ENCODE results near the gene ZNF511. TPM values are rescaled to one million over a fixed set of nuclear protein-coding genes. Genes with fewer than 3 reads are reported as not detected.
"Not testable (repeated sequence)": the region's sequence is repeated elsewhere in the genome, so short reads cannot be mapped to it uniquely, and the experiment has no call there.

ZNF511 gene, protein sequence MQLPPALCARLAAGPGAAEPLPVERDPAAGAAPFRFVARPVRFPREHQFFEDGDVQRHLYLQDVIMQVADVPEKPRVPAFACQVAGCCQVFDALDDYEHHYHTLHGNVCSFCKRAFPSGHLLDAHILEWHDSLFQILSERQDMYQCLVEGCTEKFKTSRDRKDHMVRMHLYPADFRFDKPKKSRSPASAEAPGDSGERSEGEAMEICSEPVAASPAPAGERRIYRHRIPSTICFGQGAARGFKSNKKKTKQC
- total RNA-seq: 10 to 100 TPM; 38.0 to 38.3 TPM
- polyA plus RNA-seq: 10 to 100 TPM; 75.9 to 80.4 (median 79.2) TPM
- 13.0 to 17.7 (median 15.2) reads per million in 6 experiments for total RNA-seq

DNA sequence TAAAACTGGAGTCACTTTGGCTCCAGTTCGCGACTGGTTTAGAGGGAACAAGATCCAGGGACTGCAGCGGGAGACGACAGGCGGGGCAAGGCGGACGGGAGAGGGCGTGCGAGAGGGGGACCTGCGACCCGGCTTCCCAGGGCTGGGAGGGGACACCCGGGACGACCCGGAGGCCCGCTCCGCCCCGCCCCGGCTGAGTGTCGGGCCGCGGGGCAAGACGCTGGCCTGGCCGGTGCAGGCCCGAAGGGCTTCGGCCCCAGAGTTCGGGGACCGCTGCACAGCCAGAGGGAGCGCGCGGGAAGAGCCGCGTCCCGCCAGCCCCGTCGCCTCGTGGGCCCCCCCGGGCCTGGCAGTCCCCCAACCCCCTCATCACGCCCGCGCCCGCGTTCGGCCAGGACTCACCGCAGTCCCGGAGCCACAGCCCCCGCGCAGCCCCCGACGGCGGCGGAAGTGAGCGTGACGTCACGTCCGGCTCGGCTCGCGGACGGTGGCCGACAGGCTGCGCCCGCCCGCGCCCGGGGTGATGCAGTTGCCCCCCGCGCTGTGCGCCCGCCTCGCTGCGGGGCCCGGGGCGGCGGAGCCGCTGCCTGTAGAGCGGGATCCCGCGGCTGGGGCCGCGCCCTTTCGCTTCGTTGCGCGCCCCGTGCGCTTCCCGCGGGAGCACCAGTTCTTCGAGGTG, at the start of gene ZNF511, which contains the start of gene TUBGCP2:
TSS of gene ZNF511 (plus strand) at position 494 of the 679 bp plus-strand sequence. CDS start at position 524, 30 bp downstream.
TSS of gene TUBGCP2 (minus strand) at position 452 of the 679 bp plus-strand sequence. CDS start 5,931 bp downstream, outside the sequence.
- peaks cover 0 to 5% (median 0%) of the 10 kb centered on the region in 9 donors for H3K9me3 Mint-ChIP-seq
- POLR2A ChIA-PET: interaction anchor here (0.6 to 2.0 kb wide), 4 partner anchors 21 to 1067 kb away, joined by 3 to 8 read pairs (median 4); no protein-coding TSS in a partner anchor
- DNase-seq (peak; percentile 81 to 99 (median 92)), ATAC-seq (peak; percentile 67 to 68)
- peak within 1 kb of the TSS; percentile 94 to 99 (median 98) for H3K4me3 Mint-ChIP-seq
- H3K36me3 Mint-ChIP-seq: peaks cover 0 to 41% (median 7%) of the 10 kb centered on the region in 3 donors
- H3K27me3 Mint-ChIP-seq: peaks cover 0 to 5% (median 0%) of the 10 kb centered on the region in 5 donors
- peak within 1 kb of the TSS; percentile 94 to 100 (median 100) for H3K27ac Mint-ChIP-seq
- peaks cover 15 to 46% (median 39%) of the 10 kb centered on the region in 4 donors for H3K4me1 Mint-ChIP-seq

DNA sequence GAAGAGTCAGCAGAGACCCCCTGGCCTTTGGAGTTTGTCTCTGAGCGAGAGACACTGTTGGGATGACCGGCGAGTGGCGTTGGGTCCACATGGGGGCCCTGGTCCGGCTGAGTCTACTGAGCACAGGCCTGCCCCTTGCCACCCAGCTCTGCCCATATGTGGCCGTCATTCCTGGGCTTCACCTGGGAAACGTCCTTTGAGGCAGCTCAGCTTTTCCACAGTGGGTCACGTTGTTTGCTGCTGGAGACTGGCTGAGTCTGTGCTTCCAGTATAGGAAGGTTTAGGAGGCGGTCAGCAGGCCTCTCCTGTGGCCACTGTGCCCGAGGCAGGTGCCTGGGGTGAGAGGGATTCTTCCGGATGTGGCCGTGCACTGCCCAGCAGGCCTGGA, 49.1 kb upstream of the ZNF511 start:
- POLR2A ChIA-PET: interaction anchor here (0.7 to 1.7 kb wide), 4 partner anchors 9 to 48 kb away, joined by 3 to 6 read pairs (median 3); no protein-coding TSS in a partner anchor
- Mint-ChIP-seq H3K4me3 (peak overlapping the region; percentile 16 to 92 (median 76)), H3K9me3 (no peaks in the 10 kb centered on the region), H3K36me3 (no peaks in the 10 kb centered on the region), H3K27me3 (peaks cover 0 to 1% (median 0%) of the 10 kb centered on the region in 5 donors), H3K4me1 (peaks cover 15 to 67% (median 57%) of the 10 kb centered on the region in 4 donors), H3K27ac (peak overlapping the region; percentile 74 to 99 (median 96))
- no peak for DNase-seq
- no peak for ATAC-seq

- H3K4me3 Mint-ChIP-seq: peak overlapping the region; percentile 45 to 87 (median 76)
- POLR2A ChIA-PET: no interaction called here
- H3K27ac Mint-ChIP-seq: peak overlapping the region; percentile 57 to 99 (median 93)
- peaks cover 17 to 76% (median 67%) of the 10 kb centered on the region in 4 donors for H3K4me1 Mint-ChIP-seq
- ATAC-seq (peak; percentile 73 to 76), DNase-seq (peak; percentile 55 to 89 (median 74))
- H3K27me3 Mint-ChIP-seq: no peaks in the 10 kb centered on the region
- H3K36me3 Mint-ChIP-seq: no peaks in the 10 kb centered on the region
- H3K9me3 Mint-ChIP-seq: no peaks in the 10 kb centered on the region
These were observed 47.6 kb upstream of the ZNF511 start for GRCh38 chr10:133260895-133261725.

DNA sequence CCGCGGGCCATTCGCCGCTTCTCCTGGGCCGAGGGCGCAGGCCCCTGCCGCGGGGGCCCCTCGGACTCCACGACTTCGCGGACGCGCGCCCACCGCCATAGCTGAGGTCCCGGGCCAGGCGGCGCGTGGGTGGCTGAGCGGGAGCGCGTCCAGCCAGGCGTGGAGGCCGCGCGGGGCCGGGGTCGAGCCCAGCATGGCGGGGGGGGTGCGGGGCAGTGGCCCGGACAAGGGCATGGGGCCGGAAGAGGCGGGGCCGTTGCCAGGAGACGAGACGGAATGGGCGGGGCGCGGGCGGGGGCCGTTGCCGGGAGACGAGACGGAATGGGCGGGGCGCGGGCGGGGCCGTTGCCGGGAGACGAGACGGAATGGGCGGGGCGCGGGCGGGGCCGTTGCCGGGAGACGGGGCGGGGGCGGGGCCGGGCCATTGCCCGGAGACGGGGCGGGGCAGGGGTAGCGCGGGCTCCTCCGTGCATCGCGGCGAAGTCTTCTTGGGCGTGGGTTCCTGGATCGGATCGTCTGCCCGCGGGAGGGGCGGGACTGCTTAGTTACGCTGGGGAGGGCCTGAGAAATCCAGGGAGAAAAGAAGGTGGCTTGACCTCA, 46.9 kb upstream of the ZNF511 start:
- peaks cover 17 to 74% (median 67%) of the 10 kb centered on the region in 4 donors for H3K4me1 Mint-ChIP-seq
- peak overlapping the region; percentile 71 to 87 (median 77) for H3K4me3 Mint-ChIP-seq
- no peaks in the 10 kb centered on the region for H3K36me3 Mint-ChIP-seq
- no peaks in the 10 kb centered on the region for H3K9me3 Mint-ChIP-seq
- ATAC-seq (peak; percentile 38 to 45), DNase-seq (peak; percentile 62 to 92 (median 75))
- POLR2A ChIA-PET: interaction anchor here (4.0 kb wide), 1 partner anchor 13 kb away, joined by 39 read pairs; the partner anchor contains the start of gene ADAM8
- H3K27ac Mint-ChIP-seq: peak overlapping the region in 9 of 10 donors; percentile 74 to 95 (median 86)
- no peaks in the 10 kb centered on the region for H3K27me3 Mint-ChIP-seq

- no peak for DNase-seq
- Mint-ChIP-seq H3K27me3 (no peaks in the 10 kb centered on the region), H3K9me3 (no peaks in the 10 kb centered on the region), H3K4me1 (peaks cover 17 to 66% (median 60%) of the 10 kb centered on the region in 4 donors), H3K27ac (peak overlapping the region in 7 of 10 donors; percentile 20 to 95 (median 81)), H3K36me3 (no peaks in the 10 kb centered on the region), H3K4me3 (peak overlapping the region in 9 of 10 donors; percentile 23 to 87 (median 73))
- ATAC-seq: no peak
- POLR2A ChIA-PET: interaction anchor here (0.6 to 4.0 kb wide), 2 partner anchors 12 to 34 kb away, joined by 3 to 39 read pairs; partner anchors contain the start of gene ADAM8
These were observed 46.0 kb upstream of the ZNF511 start for GRCh38 chr10:133262696-133263095.

DNA sequence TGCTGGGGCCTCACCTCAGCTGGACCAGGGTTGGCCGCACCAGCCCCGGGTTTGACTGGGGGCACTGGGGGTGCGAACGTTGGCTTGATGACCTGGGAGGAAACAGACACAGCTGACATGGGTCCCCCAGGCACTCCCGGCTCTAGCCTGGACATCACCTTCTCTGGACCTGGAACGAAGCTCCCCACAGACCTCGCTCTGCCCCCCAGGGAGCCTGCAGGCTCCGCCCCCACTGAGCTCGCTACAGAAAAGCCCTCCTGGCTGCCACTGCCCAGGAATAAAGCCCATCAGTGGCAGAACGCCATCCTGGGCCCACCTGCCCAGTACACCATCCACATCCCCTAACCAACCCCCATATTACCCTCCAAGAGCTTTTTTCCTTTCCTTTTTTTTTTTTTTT, 45.0 kb upstream of the ZNF511 start:
- no peak for DNase-seq

GRCh38 chr10:133264461-133264860, 44.3 kb upstream of the ZNF511 start:
- H3K4me1 Mint-ChIP-seq: peaks cover 12 to 52% (median 46%) of the 10 kb centered on the region in 4 donors
- H3K27me3 Mint-ChIP-seq: no peaks in the 10 kb centered on the region
- ATAC-seq: peak; percentile 18 to 39
- peak overlapping the region in 9 of 10 donors; percentile 43 to 88 (median 69) for H3K27ac Mint-ChIP-seq
- H3K9me3 Mint-ChIP-seq: no peaks in the 10 kb centered on the region
- peak overlapping the region; percentile 22 to 81 (median 67) for H3K4me3 Mint-ChIP-seq
- POLR2A ChIA-PET: interaction anchor here (1.5 to 4.0 kb wide), 3 partner anchors 9 to 14 kb away, joined by 3 to 39 read pairs (median 8); partner anchors contain the start of gene ADAM8
- H3K36me3 Mint-ChIP-seq: no peaks in the 10 kb centered on the region
- peak in 5 of 10 donors; percentile 30 to 77 (median 50) for DNase-seq

More for the DNA sequence above, 45.0 kb upstream of the ZNF511 start:
- H3K4me1 Mint-ChIP-seq: peaks cover 17 to 59% (median 53%) of the 10 kb centered on the region in 4 donors
- no peak for ATAC-seq
- H3K27me3 Mint-ChIP-seq: no peaks in the 10 kb centered on the region
- POLR2A ChIA-PET: interaction anchor here (0.7 to 4.0 kb wide), 6 partner anchors 8 to 126 kb away, joined by 3 to 39 read pairs (median 4); partner anchors contain the start of gene ADAM8
- peak overlapping the region in 7 of 10 donors; percentile 18 to 81 (median 69) for H3K4me3 Mint-ChIP-seq
- no peaks in the 10 kb centered on the region for H3K9me3 Mint-ChIP-seq
- peak overlapping the region in 8 of 10 donors; percentile 20 to 86 (median 66) for H3K27ac Mint-ChIP-seq
- no peaks in the 10 kb centered on the region for H3K36me3 Mint-ChIP-seq

DNA sequence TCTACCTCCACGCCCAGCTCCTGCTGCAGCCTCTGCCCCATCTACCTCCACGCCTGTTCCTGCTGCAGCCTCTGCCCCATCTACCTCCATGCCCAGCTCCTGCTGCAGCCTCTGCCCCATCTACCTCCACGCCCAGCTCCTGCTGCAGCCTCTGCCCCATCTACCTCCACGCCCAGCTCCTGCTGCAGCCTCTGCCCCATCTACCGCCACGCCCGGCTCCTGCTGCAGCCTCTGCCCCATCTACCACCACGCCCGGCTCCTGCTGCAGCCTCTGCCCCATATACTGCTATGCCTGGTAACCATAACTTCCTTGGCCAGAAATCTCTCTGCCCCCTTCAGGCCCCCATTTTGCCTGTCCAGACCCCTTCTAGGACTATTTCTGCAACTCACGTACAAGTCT, 43.7 kb upstream of the ZNF511 start:
- not testable (repeated sequence) for ATAC-seq, H3K9me3 Mint-ChIP-seq, H3K27me3 Mint-ChIP-seq, DNase-seq, H3K36me3 Mint-ChIP-seq
- POLR2A ChIA-PET: interaction anchor here (1.5 to 4.0 kb wide), 2 partner anchors 10 to 13 kb away, joined by 8 to 39 read pairs; partner anchors contain the start of gene ADAM8
- peaks cover 9 to 47% (median 40%) of the 10 kb centered on the region in 4 donors for H3K4me1 Mint-ChIP-seq
- peak overlapping the region in 4 of 10 donors; percentile 18 to 70 (median 36) for H3K27ac Mint-ChIP-seq
- peak overlapping the region in 5 of 10 donors; percentile 31 to 81 (median 52) for H3K4me3 Mint-ChIP-seq

- Mint-ChIP-seq H3K4me1 (peaks cover 9 to 35% (median 28%) of the 10 kb centered on the region in 4 donors), H3K27me3 (no peaks in the 10 kb centered on the region), H3K36me3 (peaks cover 0 to 3% (median 0%) of the 10 kb centered on the region in 3 donors), H3K9me3 (no peaks in the 10 kb centered on the region), H3K27ac (no peak overlapping the region), H3K4me3 (no peak overlapping the region)
- POLR2A ChIA-PET: no interaction called here
- ATAC-seq (no peak), DNase-seq (no peak)
These were observed 42.5 kb upstream of the ZNF511 start for GRCh38 chr10:133266056-133266795.

DNA sequence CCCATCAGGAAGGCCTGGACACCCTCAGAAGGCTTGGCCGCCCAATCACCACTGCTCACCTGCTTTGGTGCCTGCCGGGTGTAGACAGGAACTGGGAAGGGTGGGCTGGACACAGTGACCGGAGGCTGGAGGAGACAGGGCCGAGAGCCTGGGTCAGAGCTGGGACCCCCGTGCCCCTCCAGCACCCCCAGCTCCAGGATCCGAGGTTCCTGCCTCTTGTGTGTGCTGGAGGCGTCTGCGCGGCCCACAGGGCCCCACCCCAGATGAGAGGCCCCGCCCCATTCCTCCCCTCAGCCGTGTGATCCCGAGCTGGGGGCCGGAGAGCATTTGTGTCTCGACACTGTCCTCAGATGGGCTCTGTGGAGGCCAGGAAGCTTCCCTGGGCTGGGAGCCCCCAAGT, 41.4 kb upstream of the ZNF511 start:
- ATAC-seq (no peak), DNase-seq (no peak)
- Mint-ChIP-seq H3K36me3 (peaks cover 0 to 3% (median 0%) of the 10 kb centered on the region in 3 donors), H3K4me3 (no peak overlapping the region), H3K4me1 (peaks cover 9 to 32% (median 26%) of the 10 kb centered on the region in 4 donors), H3K27ac (peak overlapping the region in 1 of 10 donors; percentile 80), H3K27me3 (no peaks in the 10 kb centered on the region), H3K9me3 (no peaks in the 10 kb centered on the region)
- POLR2A ChIA-PET: no interaction called here

All from naive thymus-derived CD8-positive, alpha-beta T cell (primary cell).